Osteocyte (in vitro differentiated cells): ENCODE results near the gene METAP2. TPM values are rescaled to one million over a fixed set of nuclear protein-coding genes. Genes with fewer than 3 reads are reported as not detected.

Experiments used
- DNase-seq: peaks from one replicate; pipeline ENCODE4 v3.0.0; 2021; ENCODE audit warnings: mixed read lengths; ENCODE audit not compliant: unreplicated experiment; ENCODE audit errors: extremely low spot score
- H3K27ac Mint-ChIP-seq: one replicate; pipeline ENCODE4 v1.8.0; 2021; ENCODE audit warnings: mild to moderate bottlenecking, mixed read lengths; ENCODE audit not compliant: unreplicated experiment
- H3K27me3 Mint-ChIP-seq: one replicate; pipeline ENCODE4 v1.8.0; 2021; ENCODE audit warnings: mixed read lengths; ENCODE audit not compliant: unreplicated experiment
- H3K36me3 Mint-ChIP-seq: one replicate; pipeline ENCODE4 v1.8.0; 2021; ENCODE audit warnings: mixed read lengths; ENCODE audit not compliant: unreplicated experiment
- H3K4me1 Mint-ChIP-seq: one replicate; pipeline ENCODE4 v1.8.0; 2021; ENCODE audit warnings: mixed read lengths; ENCODE audit not compliant: unreplicated experiment
- H3K4me3 Mint-ChIP-seq: one replicate; pipeline ENCODE4 v1.8.0; 2021; ENCODE audit warnings: mild to moderate bottlenecking, moderate library complexity, mixed read lengths; ENCODE audit not compliant: unreplicated experiment
- H3K9me3 Mint-ChIP-seq: one replicate; pipeline ENCODE4 v1.8.0; 2021; ENCODE audit warnings: mixed read lengths; ENCODE audit not compliant: unreplicated experiment
- CTCF ChIP-seq: fragments of 200-600 bp; sonication (generic); IDR thresholded peaks from 2 replicates; pipeline ENCODE4 v1.5.0; 2021; ENCODE audit warnings: antibody characterized with exemption, mild to moderate bottlenecking, moderate library complexity
- total RNA-seq: library from RNA; stranded (reverse); gene quantifications from 2 replicates; pipeline ENCODE4 v1.2.1, GENCODE V29; 2021

Gene METAP2
- total RNA-seq, 1 donor from 2014 or later, result 76.6 TPM

- peaks cover 57% of the 10 kb centered on the region for H3K36me3 Mint-ChIP-seq
- no peaks in the 10 kb centered on the region for H3K27me3 Mint-ChIP-seq
- TF ChIP-seq CTCF, result no peak
- H3K9me3 Mint-ChIP-seq, result peaks cover 13% of the 10 kb centered on the region
- H3K27ac Mint-ChIP-seq, result no peak overlapping the region
- H3K4me1 Mint-ChIP-seq, result no peaks in the 10 kb centered on the region
- DNase-seq, result no peak
- H3K4me3 Mint-ChIP-seq, result no peak overlapping the region
Measured at GRCh38 chr12:95497031-95497430, 23.1 kb downstream of the METAP2 start.

- no peak for TF ChIP-seq CTCF
- H3K36me3 Mint-ChIP-seq, result peaks cover 64% of the 10 kb centered on the region
- no peaks in the 10 kb centered on the region for H3K4me1 Mint-ChIP-seq
- DNase-seq, result no peak
- H3K27me3 Mint-ChIP-seq, result no peaks in the 10 kb centered on the region
- no peak overlapping the region for H3K27ac Mint-ChIP-seq
- H3K4me3 Mint-ChIP-seq, result no peak overlapping the region
- peaks cover 13% of the 10 kb centered on the region for H3K9me3 Mint-ChIP-seq
Measured at GRCh38 chr12:95498968-95499367, 25.0 kb downstream of the METAP2 start.

GRCh38 chr12:95499772-95500171 is 25.8 kb downstream of the METAP2 start:
- Mint-ChIP-seq H3K9me3 (peaks cover 13% of the 10 kb centered on the region), H3K27me3 (no peaks in the 10 kb centered on the region)
- TF ChIP-seq CTCF, result no peak

GRCh38 chr12:95504140-95504539 is 30.2 kb downstream of the METAP2 start:
- Mint-ChIP-seq H3K4me1 (no peaks in the 10 kb centered on the region), H3K27me3 (no peaks in the 10 kb centered on the region), H3K4me3 (no peak overlapping the region), H3K36me3 (peaks cover 50% of the 10 kb centered on the region), H3K27ac (no peak overlapping the region), H3K9me3 (peaks cover 6% of the 10 kb centered on the region)
- DNase-seq, result no peak
- TF ChIP-seq CTCF, result no peak

More at GRCh38 chr12:95499772-95500171, 25.8 kb downstream of the METAP2 start:
- Mint-ChIP-seq H3K36me3 (peaks cover 62% of the 10 kb centered on the region), H3K27ac (no peak overlapping the region), H3K4me3 (no peak overlapping the region), H3K4me1 (no peaks in the 10 kb centered on the region)
- DNase-seq, result no peak

- H3K4me3 Mint-ChIP-seq, result no peak overlapping the region
- no peaks in the 10 kb centered on the region for H3K27me3 Mint-ChIP-seq
- peaks cover 46% of the 10 kb centered on the region for H3K36me3 Mint-ChIP-seq
- H3K27ac Mint-ChIP-seq, result no peak overlapping the region
- H3K4me1 Mint-ChIP-seq, result no peaks in the 10 kb centered on the region
- no peak for TF ChIP-seq CTCF
- H3K9me3 Mint-ChIP-seq, result no peaks in the 10 kb centered on the region
- DNase-seq, result no peak
Measured at GRCh38 chr12:95505039-95505438, 31.1 kb downstream of the METAP2 start.
